Activated naive CD8-positive, alpha-beta T cell (primary cell): ENCODE results near the gene KIF16B.
A peak's percentile ranks its signal among the peaks of the same experiment; 100 is the strongest.
"Not testable (repeated sequence)": the region's sequence is repeated elsewhere in the genome, so short reads cannot be mapped to it uniquely, and the experiment has no call there.

ENCODE experiments used
- H3K27ac Mint-ChIP-seq: one replicate; pipeline ENCODE4 v1.8.0; 2021; ENCODE audit warnings: mixed read lengths
- H3K27me3 Mint-ChIP-seq: one replicate; pipeline ENCODE4 v1.8.0; 2021; ENCODE audit warnings: mixed read lengths
- H3K36me3 Mint-ChIP-seq: one replicate; pipeline ENCODE4 v1.8.0; 2021; ENCODE audit warnings: mixed read lengths
- H3K4me1 Mint-ChIP-seq: one replicate; pipeline ENCODE4 v1.8.0; 2021; ENCODE audit warnings: low read depth, mixed read lengths
- H3K4me3 Mint-ChIP-seq: one replicate; pipeline ENCODE4 v1.8.0; 2021; ENCODE audit warnings: mild to moderate bottlenecking, mixed read lengths
- H3K9me3 Mint-ChIP-seq: one replicate; pipeline ENCODE4 v1.8.0; 2021; ENCODE audit warnings: low read depth, mixed read lengths

The KIF16B gene

DNA sequence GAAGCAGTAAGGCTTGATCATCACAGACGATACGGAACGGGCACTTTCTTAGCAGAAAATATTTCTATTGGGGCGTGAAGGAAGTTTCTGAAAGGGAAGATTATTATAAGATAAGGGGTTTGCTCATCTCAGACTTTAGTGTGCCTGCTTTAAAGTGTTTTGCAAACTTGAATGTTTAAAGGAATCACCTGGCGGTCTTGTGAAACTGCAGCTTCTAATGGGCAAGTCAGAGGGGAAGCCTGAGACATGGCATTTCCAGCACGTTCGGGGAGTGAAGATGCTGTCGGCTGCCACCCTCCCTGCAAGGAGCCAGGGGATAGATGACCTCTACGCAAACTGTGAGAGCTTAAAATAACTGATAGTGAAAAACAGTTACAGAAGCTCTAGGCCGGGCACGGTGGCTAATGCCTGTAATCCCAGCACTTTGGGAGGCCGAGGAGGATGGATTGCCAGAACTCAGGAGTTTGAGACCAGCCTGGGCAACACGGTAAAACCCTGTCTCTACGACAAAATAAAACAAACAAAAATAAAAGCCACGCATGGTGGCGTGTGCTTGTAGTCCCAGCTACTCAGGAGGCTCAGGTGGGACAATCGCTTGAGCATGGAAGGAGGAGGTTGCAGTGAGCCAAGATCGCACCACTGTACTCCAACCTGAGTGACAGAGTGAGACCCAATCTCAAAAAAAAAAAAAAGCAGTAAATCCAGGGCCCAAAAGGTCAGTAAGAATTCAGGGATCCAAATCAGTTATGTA lies 2.3 kb upstream of the KIF16B start:
- peaks cover 45% of the 10 kb centered on the region for H3K4me1 Mint-ChIP-seq
- H3K27me3 Mint-ChIP-seq, result no peaks in the 10 kb centered on the region
- no peaks in the 10 kb centered on the region for H3K9me3 Mint-ChIP-seq
- H3K4me3 Mint-ChIP-seq, result peak overlapping the region; percentile 97
- H3K36me3 Mint-ChIP-seq, result peaks cover 2% of the 10 kb centered on the region
- peak overlapping the region; percentile 91 for H3K27ac Mint-ChIP-seq

GRCh38 chr20:16574656-16575355 lies 1.6 kb upstream of the KIF16B start:
- Mint-ChIP-seq H3K27me3 (no peaks in the 10 kb centered on the region), H3K4me1 (peaks cover 45% of the 10 kb centered on the region), H3K36me3 (peaks cover 2% of the 10 kb centered on the region), H3K9me3 (no peaks in the 10 kb centered on the region), H3K27ac (peak overlapping the region; percentile 91), H3K4me3 (peak overlapping the region; percentile 97)

GRCh38 chr20:16571333-16571732 lies 1.9 kb downstream of the KIF16B start:
- Mint-ChIP-seq H3K9me3 (no peaks in the 10 kb centered on the region), H3K27me3 (no peaks in the 10 kb centered on the region), H3K4me3 (peak overlapping the region; percentile 6), H3K4me1 (peaks cover 45% of the 10 kb centered on the region), H3K27ac (no peak overlapping the region), H3K36me3 (no peaks in the 10 kb centered on the region)

DNA sequence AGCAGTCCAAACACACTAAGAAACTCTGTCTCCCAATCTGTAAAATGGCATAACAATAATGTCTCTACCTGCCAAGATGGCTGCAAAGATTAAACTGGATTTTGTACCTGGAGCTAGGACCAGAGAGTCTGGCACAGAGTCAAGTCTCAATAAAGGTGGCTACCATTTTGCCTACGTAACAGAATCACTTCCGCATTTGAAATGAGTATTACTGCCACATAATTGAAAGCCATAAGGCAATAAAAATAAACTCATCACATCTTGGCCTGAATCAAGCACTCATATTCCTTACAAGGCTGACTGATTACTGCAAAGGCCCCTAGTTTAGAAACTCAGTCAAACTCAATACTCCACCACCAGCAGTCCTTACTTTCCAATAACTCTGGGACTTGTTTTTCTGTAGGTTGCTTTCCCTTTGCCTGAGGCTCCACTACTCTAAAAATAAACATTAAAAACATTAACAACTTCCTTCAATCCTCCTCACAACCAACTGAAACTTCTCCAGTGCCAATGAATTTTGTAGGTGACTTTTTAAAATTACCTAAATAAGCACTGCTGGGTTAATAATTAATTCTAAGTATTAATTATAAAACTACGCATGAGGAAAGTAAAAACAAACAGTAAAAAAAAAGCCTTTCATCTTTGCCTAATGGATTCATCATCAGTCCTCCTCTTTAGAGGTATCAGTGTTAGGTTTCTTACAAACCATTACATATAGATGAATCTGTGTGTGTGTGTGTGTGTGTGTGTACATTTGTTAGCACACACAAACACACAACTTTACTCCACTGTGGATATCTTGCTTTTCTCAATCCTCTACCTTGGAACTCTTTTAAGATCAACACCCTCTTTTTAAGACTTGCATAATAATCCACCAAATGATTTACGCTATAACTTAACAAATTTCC lies 3.7 kb downstream of the KIF16B start:
- H3K4me1 Mint-ChIP-seq, result peaks cover 40% of the 10 kb centered on the region
- no peak overlapping the region for H3K4me3 Mint-ChIP-seq
- H3K9me3 Mint-ChIP-seq, result no peaks in the 10 kb centered on the region
- no peaks in the 10 kb centered on the region for H3K27me3 Mint-ChIP-seq
- H3K27ac Mint-ChIP-seq, result no peak overlapping the region
- H3K36me3 Mint-ChIP-seq, result no peaks in the 10 kb centered on the region

DNA sequence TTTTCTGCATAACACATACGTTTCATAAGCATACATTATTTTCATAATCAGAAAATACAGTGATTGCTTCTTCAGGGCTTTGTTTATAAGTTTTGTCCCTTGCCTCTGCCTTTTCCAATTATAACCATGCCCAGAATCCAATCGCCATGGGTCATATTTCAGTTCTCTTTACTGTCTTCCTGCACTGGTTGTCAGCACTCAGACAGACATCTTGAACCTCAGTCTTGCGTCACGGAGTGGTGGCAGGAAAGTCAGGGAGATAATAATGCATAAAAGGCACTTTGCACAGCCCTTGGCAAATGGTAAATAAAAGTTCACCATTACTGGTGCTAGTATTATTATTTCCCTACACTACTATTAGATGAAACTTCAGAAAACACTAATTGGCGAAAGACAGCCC lies 7.2 kb downstream of the KIF16B start:
- Mint-ChIP-seq H3K9me3 (no peaks in the 10 kb centered on the region), H3K4me3 (no peak overlapping the region), H3K36me3 (no peaks in the 10 kb centered on the region), H3K27ac (no peak overlapping the region), H3K27me3 (no peaks in the 10 kb centered on the region), H3K4me1 (peaks cover 16% of the 10 kb centered on the region)

DNA sequence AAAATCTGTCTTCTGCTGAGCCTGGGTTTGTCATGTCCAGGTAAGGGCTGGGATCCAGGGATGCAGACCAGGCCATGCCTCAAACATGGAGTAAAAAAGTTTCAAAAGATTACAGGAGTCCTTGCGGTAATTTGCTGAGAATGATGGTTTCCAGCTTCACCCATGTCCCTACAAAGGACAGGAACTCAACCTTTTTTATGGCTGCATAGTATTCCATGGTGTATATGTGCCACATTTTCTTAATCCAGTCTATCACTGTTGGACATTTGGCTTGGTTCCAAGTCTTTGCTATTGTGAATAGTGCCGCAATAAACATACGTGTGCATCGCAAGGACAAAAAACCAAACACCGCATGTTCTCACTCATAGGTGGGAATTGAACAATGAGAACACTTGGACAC lies 9.2 kb downstream of the KIF16B start:
- H3K36me3 Mint-ChIP-seq, H3K9me3 Mint-ChIP-seq, H3K27ac Mint-ChIP-seq, H3K4me3 Mint-ChIP-seq, H3K27me3 Mint-ChIP-seq: not testable (repeated sequence)
- peaks cover 12% of the 10 kb centered on the region for H3K4me1 Mint-ChIP-seq

- no peak overlapping the region for H3K4me3 Mint-ChIP-seq
- H3K4me1 Mint-ChIP-seq, result peaks cover 12% of the 10 kb centered on the region
- H3K27ac Mint-ChIP-seq, result no peak overlapping the region
- no peaks in the 10 kb centered on the region for H3K9me3 Mint-ChIP-seq
- no peaks in the 10 kb centered on the region for H3K36me3 Mint-ChIP-seq
- no peaks in the 10 kb centered on the region for H3K27me3 Mint-ChIP-seq
Measured at GRCh38 chr20:16563066-16563806, 10.0 kb downstream of the KIF16B start.

GRCh38 chr20:16562259-16562658 lies 11.0 kb downstream of the KIF16B start:
- Mint-ChIP-seq H3K4me1 (peaks cover 12% of the 10 kb centered on the region), H3K27me3 (no peaks in the 10 kb centered on the region), H3K36me3 (no peaks in the 10 kb centered on the region), H3K4me3 (no peak overlapping the region), H3K27ac (no peak overlapping the region), H3K9me3 (no peaks in the 10 kb centered on the region)

- Mint-ChIP-seq H3K4me1 (peaks cover 17% of the 10 kb centered on the region), H3K36me3 (no peaks in the 10 kb centered on the region), H3K4me3 (no peak overlapping the region), H3K27ac (no peak overlapping the region), H3K9me3 (no peaks in the 10 kb centered on the region), H3K27me3 (no peaks in the 10 kb centered on the region)
Measured at GRCh38 chr20:16560661-16561060, 12.6 kb downstream of the KIF16B start.

DNA sequence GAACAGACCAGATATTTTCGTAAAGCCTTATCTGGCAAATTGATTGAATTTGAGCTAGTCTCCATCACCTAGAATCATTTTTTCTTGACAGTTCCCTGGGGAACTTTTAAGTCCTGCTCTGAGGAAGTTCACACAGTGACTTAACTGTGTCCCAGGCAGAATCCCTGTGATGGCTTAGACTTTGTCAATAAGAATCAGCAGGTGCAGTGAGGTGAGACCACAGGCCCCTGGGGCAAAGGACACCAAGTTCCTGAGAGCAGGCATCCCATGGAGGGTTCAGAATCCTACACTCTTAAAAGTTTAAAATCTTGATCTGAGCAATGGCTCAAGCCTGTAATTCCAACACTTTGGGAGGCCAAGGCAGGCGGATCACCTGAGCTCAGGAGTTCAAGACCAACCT lies 13.0 kb downstream of the KIF16B start:
- Mint-ChIP-seq H3K9me3 (no peaks in the 10 kb centered on the region), H3K27me3 (no peaks in the 10 kb centered on the region), H3K4me3 (no peak overlapping the region), H3K36me3 (no peaks in the 10 kb centered on the region), H3K27ac (no peak overlapping the region), H3K4me1 (peaks cover 13% of the 10 kb centered on the region)

DNA sequence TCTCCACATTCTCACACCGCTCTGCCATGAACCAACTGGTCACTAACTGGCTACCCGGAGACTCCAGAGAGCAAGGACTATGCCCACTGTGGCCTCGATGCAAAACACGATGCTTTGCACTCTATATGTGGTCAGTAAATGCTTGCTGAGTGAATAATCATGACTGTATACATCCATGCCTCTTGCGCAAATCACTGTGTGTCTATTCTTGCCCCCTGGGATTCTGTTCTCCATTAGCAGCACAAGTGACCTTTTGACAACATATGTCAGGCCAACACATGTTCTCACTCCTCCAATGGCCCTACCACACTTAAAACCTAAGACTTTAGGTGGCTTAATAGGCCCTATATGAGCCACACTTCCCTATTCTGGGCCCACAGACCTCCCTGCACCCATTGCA lies 16.9 kb downstream of the KIF16B start:
- peaks cover 11% of the 10 kb centered on the region for H3K4me1 Mint-ChIP-seq
- H3K27ac Mint-ChIP-seq, result no peak overlapping the region
- H3K9me3 Mint-ChIP-seq, result no peaks in the 10 kb centered on the region
- H3K36me3 Mint-ChIP-seq, result peaks cover 7% of the 10 kb centered on the region
- H3K27me3 Mint-ChIP-seq, result no peaks in the 10 kb centered on the region
- H3K4me3 Mint-ChIP-seq, result no peak overlapping the region

GRCh38 chr20:16555754-16556153 lies 17.5 kb downstream of the KIF16B start:
- H3K4me3 Mint-ChIP-seq, result no peak overlapping the region
- no peak overlapping the region for H3K27ac Mint-ChIP-seq
- H3K36me3 Mint-ChIP-seq, result peaks cover 8% of the 10 kb centered on the region
- H3K9me3 Mint-ChIP-seq, result no peaks in the 10 kb centered on the region
- H3K4me1 Mint-ChIP-seq, result peaks cover 11% of the 10 kb centered on the region
- no peaks in the 10 kb centered on the region for H3K27me3 Mint-ChIP-seq

DNA sequence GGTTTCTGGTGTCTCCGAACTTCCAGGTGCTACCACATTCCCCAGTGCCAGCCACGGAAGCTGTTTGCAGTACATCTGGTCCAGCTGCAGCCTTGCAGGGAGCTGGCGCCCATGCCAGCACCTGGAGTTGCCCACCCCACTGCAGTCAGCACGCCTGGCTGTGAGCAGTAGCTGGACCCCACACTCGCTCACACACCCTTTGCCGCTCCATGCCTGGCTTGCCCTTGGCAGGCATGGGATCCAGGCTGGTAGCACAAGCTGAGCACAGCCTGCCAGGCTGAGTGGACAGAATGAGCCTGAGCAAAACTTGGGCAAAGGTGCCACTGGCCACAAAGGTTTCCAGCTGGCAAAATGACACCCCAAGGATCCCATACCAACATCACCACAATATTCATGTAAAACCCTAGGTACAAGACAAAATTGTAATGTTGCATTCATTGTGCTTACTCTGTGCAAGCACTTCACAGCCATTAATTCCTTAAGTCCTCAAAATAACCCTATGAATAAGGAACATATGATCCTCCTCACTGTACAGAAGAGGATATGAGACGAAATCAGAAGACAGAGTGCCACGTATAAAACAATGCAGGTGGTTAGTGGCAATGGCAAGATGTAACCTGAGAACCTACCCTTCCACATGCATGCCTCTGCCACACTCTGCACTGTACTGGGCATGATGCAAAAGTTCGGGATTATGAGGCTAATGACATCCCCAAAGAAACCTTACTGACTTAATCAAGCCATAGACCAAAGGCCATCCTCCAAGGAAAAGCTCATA lies 18.3 kb downstream of the KIF16B start:
- Mint-ChIP-seq H3K4me3 (no peak overlapping the region), H3K27ac (no peak overlapping the region), H3K9me3 (no peaks in the 10 kb centered on the region), H3K36me3 (peaks cover 8% of the 10 kb centered on the region), H3K4me1 (peaks cover 11% of the 10 kb centered on the region), H3K27me3 (no peaks in the 10 kb centered on the region)

DNA sequence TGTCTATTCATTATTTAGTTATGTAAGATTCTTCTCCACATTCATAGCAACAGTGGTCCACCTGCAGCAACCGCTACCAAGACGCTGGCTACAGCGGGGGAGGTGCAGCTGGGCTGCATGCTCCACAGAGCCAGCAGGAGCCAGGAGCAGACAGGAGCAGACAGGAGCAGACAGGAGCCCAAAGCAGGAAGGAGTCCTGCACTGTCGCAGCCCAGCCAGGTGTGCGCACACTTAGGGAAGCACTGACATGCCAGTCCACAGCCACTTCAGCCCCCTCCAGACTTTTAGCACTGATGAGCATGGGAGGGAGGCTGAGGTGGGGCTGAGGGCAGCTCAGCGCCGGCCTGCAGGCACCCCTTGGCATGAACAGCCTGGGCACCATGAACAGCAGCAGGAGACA lies 19.6 kb downstream of the KIF16B start:
- peaks cover 11% of the 10 kb centered on the region for H3K4me1 Mint-ChIP-seq
- no peak overlapping the region for H3K27ac Mint-ChIP-seq
- peaks cover 8% of the 10 kb centered on the region for H3K36me3 Mint-ChIP-seq
- H3K4me3 Mint-ChIP-seq, result no peak overlapping the region
- no peaks in the 10 kb centered on the region for H3K27me3 Mint-ChIP-seq
- no peaks in the 10 kb centered on the region for H3K9me3 Mint-ChIP-seq
